ENCODE measurements around the gene FAM186B. TPM values are rescaled to one million over a fixed set of nuclear protein-coding genes. Genes with fewer than 3 reads are reported as not detected.

Gene FAM186B, protein sequence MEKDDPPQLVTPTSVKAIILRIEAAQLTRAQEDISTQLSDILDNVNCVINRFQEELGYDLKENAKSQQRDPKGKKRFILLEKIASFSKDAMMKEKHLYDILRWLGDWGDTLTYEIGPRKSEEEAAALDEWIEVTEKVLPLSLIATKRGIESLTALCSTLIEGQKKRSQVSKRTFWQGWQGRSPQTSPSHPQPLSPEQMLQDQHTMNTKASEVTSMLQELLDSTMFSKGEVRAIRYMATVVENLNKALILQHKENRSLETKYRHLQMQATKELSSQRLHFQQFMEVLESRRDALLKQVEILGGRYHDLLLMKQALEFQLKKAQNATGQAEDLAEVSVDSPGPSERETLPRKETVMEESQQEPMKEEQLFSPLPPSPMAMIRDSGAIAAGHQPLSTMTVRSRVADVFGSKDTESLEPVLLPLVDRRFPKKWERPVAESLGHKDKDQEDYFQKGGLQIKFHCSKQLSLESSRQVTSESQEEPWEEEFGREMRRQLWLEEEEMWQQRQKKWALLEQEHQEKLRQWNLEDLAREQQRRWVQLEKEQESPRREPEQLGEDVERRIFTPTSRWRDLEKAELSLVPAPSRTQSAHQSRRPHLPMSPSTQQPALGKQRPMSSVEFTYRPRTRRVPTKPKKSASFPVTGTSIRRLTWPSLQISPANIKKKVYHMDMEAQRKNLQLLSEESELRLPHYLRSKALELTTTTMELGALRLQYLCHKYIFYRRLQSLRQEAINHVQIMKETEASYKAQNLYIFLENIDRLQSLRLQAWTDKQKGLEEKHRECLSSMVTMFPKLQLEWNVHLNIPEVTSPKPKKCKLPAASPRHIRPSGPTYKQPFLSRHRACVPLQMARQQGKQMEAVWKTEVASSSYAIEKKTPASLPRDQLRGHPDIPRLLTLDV
- total RNA-seq = 0.07 and 0.14 TPM in 2 replicates

GRCh38 chr12:49605539-49605938 lies at the start of gene FAM186B:
TSS of gene FAM186B (minus strand) at chr12:49605639. CDS start at chr12:49605477, 162 bp downstream.

DNA sequence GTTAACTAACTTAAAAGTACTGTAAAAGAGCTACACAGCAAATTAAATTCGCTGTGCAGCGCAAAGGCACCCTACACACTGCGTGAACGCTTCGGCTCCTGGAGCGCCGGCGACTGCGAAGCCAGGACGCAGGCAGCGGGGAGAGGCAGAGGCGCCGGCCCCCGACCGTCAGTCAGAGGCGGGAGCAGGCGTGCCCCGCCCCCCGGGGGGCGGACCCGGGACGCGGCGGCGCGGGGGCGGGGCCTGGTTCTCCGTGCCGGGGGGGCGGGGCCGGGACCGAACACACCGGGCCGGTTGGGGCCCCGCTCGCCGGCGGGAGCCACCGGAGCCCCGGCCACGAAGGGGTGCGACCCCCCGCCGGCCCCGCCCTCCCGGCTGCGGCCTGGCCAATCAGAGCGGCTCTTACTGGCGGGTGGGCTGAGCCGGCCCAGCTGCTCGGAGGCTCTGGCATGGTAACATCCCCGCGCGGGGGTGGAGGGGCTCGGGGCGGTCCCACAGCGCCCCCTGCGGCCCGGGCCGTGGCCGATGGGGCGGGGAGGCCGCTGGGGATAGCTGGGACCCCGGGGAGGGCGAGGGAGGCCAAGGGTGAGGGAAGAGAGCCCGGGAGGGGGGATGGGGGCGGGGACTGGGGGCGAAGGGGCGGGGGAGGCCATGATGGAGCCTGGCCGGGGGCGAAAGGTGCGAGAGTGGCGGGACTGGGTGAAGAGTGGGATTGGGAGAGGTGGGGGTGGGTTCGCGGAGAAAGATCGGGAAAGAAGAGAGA lies 17.9 kb upstream of the FAM186B start, which contains the start of gene PRPF40B:
Gene PRPF40B (plus strand): TSS at position 420 of the 763 bp plus-strand sequence. CDS start 30 bp downstream, at position 450.

GRCh38 chr12:49567611-49568441 lies 37.6 kb downstream of the FAM186B start, which contains the start of gene MCRS1:
TSS of gene MCRS1 (minus strand) at chr12:49568142. CDS start at chr12:49566731, 1,411 bp downstream.

GRCh38 chr12:49538510-49539403 lies 66.7 kb downstream of the FAM186B start, which contains the start of gene KCNH3:
TSS of gene KCNH3 (plus strand) at chr12:49539030. CDS start at chr12:49539417, 387 bp downstream.

Other genes with a start within 250 kb of the FAM186B start
- 17.2 and 17.3 TPM in 2 replicates for gene SPATS2, start 238.2 kb downstream of the FAM186B start, total RNA-seq
- gene KCNH3, start 66.6 kb downstream of the FAM186B start, total RNA-seq = 0.07 TPM in 1 of 2 replicates, not detected in the other
- 66.0 and 75.8 TPM in 2 replicates for gene MCRS1, start 37.5 kb downstream of the FAM186B start, total RNA-seq
- 11.6 and 13.4 TPM in 2 replicates for gene PRPF40B, start 17.9 kb upstream of the FAM186B start, total RNA-seq
- gene FMNL3, start 101.8 kb upstream of the FAM186B start, total RNA-seq = 2.2 and 2.7 TPM in 2 replicates
- 324 and 405 TPM in 2 replicates for gene TMBIM6, start 135.9 kb upstream of the FAM186B start, total RNA-seq
- gene NCKAP5L, start 222.8 kb upstream of the FAM186B start, total RNA-seq = 12.6 and 16.8 TPM in 2 replicates
- 1.6 and 2.8 TPM in 2 replicates for gene BCDIN3D, start 237.5 kb upstream of the FAM186B start, total RNA-seq